ENCODE data around the gene LAMA2. TPM values are rescaled to one million over a fixed set of nuclear protein-coding genes. Genes with fewer than 3 reads are reported as not detected.

Gene LAMA2
- total RNA-seq, 1 experiment from 2014 or later = 0.28 TPM

DNA sequence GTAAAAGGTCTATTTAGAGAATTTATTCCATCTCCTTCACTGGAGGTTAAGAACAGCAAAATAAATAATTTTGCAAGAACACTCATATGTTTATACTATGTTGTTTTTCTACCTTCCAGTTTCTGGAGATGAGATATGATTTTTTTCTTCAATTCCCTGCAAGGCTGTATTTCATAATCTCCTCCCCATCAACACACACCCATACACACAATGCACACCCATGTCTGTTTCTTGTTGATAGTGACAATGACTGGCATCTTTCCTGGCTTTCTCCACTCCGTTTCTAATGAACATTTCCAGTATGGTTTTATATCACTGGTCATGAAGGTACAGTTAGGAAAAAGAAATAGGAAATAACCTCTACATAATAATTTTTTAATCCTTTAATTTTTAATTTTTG lies 624.9 kb downstream of the LAMA2 start:
- no TSS peak for BruUV-seq (replicated peaks)
- no peak overlapping the region for H3K27ac ChIP-seq (ENCODE audit: low read length)
- POLR2A ChIA-PET = no interaction called here
- H3K27me3 ChIP-seq (ENCODE audit: control insufficient read depth, insufficient read depth, low read length) = no peaks in the 10 kb centered on the region
- no peak for DNase-seq (ENCODE audit: low read depth, low spot score)
- TF ChIP-seq, protein P1, sequence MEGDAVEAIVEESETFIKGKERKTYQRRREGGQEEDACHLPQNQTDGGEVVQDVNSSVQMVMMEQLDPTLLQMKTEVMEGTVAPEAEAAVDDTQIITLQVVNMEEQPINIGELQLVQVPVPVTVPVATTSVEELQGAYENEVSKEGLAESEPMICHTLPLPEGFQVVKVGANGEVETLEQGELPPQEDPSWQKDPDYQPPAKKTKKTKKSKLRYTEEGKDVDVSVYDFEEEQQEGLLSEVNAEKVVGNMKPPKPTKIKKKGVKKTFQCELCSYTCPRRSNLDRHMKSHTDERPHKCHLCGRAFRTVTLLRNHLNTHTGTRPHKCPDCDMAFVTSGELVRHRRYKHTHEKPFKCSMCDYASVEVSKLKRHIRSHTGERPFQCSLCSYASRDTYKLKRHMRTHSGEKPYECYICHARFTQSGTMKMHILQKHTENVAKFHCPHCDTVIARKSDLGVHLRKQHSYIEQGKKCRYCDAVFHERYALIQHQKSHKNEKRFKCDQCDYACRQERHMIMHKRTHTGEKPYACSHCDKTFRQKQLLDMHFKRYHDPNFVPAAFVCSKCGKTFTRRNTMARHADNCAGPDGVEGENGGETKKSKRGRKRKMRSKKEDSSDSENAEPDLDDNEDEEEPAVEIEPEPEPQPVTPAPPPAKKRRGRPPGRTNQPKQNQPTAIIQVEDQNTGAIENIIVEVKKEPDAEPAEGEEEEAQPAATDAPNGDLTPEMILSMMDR (IDR thresholded peaks at IDR 0.05) = no peak
- TF ChIP-seq SIN3A (IDR thresholded peaks at IDR 0.05; ENCODE audit: borderline replicate concordance, insufficient read depth, low read depth, low read length) = no peak
- no peaks in the 10 kb centered on the region for H3K4me1 ChIP-seq (ENCODE audit: control insufficient read depth, insufficient read depth, low read length)
- no peaks in the 10 kb centered on the region for H3K36me3 ChIP-seq (ENCODE audit: control insufficient read depth, insufficient read depth, low read length)
- no peaks in the 10 kb centered on the region for H3K9me3 ChIP-seq (ENCODE audit: control insufficient read depth, insufficient read depth, low read depth, low read length)
- in situ Hi-C loops (cut with HindIII; ENCODE audit: low pct_unique_long_range_greater_than_20kb, low sequenced_read_pairs) = no loop called here
- ATAC-seq = no peak
- H3K4me3 ChIP-seq (ENCODE audit: low read depth in 2 of 2, low read length in 2 of 2) = no peak overlapping the region
- intact Hi-C loops (cut with micrococcal nuclease; ENCODE audit: unreplicated experiment) = no loop called here
- CTCF ChIA-PET = no interaction called here

DNA sequence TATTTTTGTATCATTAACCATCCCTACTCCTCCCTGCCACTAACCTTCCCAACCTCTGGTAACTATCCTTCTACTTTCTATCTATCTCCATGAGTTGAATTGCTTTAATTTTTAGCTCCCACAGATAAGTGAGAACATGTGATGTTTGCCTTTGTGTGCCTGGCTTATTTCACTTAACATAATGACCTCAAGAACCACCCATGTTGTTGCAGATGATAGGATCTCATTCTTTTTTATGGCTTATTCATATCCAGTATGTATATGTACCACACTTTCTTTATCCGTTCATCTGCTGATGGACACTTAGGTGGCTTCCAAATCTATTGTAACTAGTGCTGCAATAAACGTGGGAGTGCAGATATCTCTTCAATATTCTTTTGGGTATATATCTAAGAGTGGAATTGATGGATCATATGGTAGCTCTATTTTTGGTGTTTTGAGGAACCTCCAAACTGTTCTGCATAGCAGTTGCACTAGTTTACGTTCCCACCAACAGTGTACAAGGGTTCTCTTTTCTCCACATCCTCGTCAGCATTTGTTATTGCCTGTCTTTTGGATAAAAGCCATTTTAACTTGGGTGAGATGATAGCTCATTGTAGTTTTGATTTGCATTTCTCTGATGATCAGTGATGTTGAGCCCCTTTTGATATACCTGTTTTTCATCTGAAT lies 625.7 kb downstream of the LAMA2 start:
- ChIA-PET CTCF (no interaction called here), POLR2A (no interaction called here)
- TF ChIP-seq TCF7L2 (IDR thresholded peaks at IDR 0.05; ENCODE audit: low read depth, low read length) (no peak), SIN3A (IDR thresholded peaks at IDR 0.05; ENCODE audit: borderline replicate concordance, insufficient read depth, low read depth, low read length) (no peak), POLR2AphosphoS5 (IDR thresholded peaks at IDR 0.05; ENCODE audit: low read depth, low read length) (no peak)
- TF ChIP-seq, protein P2, sequence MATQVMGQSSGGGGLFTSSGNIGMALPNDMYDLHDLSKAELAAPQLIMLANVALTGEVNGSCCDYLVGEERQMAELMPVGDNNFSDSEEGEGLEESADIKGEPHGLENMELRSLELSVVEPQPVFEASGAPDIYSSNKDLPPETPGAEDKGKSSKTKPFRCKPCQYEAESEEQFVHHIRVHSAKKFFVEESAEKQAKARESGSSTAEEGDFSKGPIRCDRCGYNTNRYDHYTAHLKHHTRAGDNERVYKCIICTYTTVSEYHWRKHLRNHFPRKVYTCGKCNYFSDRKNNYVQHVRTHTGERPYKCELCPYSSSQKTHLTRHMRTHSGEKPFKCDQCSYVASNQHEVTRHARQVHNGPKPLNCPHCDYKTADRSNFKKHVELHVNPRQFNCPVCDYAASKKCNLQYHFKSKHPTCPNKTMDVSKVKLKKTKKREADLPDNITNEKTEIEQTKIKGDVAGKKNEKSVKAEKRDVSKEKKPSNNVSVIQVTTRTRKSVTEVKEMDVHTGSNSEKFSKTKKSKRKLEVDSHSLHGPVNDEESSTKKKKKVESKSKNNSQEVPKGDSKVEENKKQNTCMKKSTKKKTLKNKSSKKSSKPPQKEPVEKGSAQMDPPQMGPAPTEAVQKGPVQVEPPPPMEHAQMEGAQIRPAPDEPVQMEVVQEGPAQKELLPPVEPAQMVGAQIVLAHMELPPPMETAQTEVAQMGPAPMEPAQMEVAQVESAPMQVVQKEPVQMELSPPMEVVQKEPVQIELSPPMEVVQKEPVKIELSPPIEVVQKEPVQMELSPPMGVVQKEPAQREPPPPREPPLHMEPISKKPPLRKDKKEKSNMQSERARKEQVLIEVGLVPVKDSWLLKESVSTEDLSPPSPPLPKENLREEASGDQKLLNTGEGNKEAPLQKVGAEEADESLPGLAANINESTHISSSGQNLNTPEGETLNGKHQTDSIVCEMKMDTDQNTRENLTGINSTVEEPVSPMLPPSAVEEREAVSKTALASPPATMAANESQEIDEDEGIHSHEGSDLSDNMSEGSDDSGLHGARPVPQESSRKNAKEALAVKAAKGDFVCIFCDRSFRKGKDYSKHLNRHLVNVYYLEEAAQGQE (IDR thresholded peaks at IDR 0.05; ENCODE audit: insufficient read depth in 1 of 2, low read depth in 2 of 2, low read length in 1 of 2) = no peak
- TF ChIP-seq, protein P1 (IDR thresholded peaks at IDR 0.05) = no peak
- DNase-seq (ENCODE audit: low read depth, low spot score) (no peak), ATAC-seq (no peak)
- intact Hi-C loops (cut with micrococcal nuclease; ENCODE audit: unreplicated experiment) (no loop called here), in situ Hi-C loops (cut with HindIII; ENCODE audit: low pct_unique_long_range_greater_than_20kb, low sequenced_read_pairs) (no loop called here)
- H3K4me3 ChIP-seq (ENCODE audit: low read depth in 2 of 2, low read length in 2 of 2) = no peak overlapping the region
- no peak overlapping the region for H3K27ac ChIP-seq (ENCODE audit: low read length)
- no TSS peak for BruUV-seq (replicated peaks)
- no peaks in the 10 kb centered on the region for H3K9me3 ChIP-seq (ENCODE audit: control insufficient read depth, insufficient read depth, low read depth, low read length)
- no peaks in the 10 kb centered on the region for H3K4me1 ChIP-seq (ENCODE audit: control insufficient read depth, insufficient read depth, low read length)
- H3K27me3 ChIP-seq (ENCODE audit: control insufficient read depth, insufficient read depth, low read length) = no peaks in the 10 kb centered on the region
- H3K36me3 ChIP-seq (ENCODE audit: control insufficient read depth, insufficient read depth, low read length) = no peaks in the 10 kb centered on the region
